Trophoblast cell (in vitro differentiated cells and primary cell): ENCODE results near the gene HIVEP3.

Experiments used
- DNase-seq, 2 donors: peaks; one replicate each; pipeline ENCODE4 v3.0.0-alpha.2; 2016
- H2AFZ ChIP-seq: 2 replicates; pipeline ENCODE4 v1.6.1; 2013; ENCODE audit warnings: low read length, moderate library complexity, mild to moderate bottlenecking; ENCODE audit not compliant: insufficient read depth, poor library complexity
- H2AK5ac ChIP-seq: 2 replicates; pipeline ENCODE4 v1.6.1; 2013; ENCODE audit warnings: mild to moderate bottlenecking, low read length
- H2BK120ac ChIP-seq: 2 replicates; pipeline ENCODE4 v1.6.1; 2013; ENCODE audit warnings: low read length, mild to moderate bottlenecking, moderate library complexity; ENCODE audit not compliant: insufficient read depth, poor library complexity
- H2BK12ac ChIP-seq: 2 replicates; pipeline ENCODE4 v1.6.1; 2013; ENCODE audit warnings: mild to moderate bottlenecking, low read length, moderate library complexity
- H2BK5ac ChIP-seq: 2 replicates; pipeline ENCODE4 v1.6.1; 2013; ENCODE audit warnings: low read length, low read depth, moderate library complexity, mild to moderate bottlenecking; ENCODE audit not compliant: poor library complexity
- H3K14ac ChIP-seq: 2 replicates; pipeline ENCODE4 v1.6.1; 2013; ENCODE audit warnings: mild to moderate bottlenecking, low read length
- H3K18ac ChIP-seq: 2 replicates; pipeline ENCODE4 v1.6.1; 2013; ENCODE audit warnings: mild to moderate bottlenecking, low read length
- H3K23ac ChIP-seq: 2 replicates; pipeline ENCODE4 v1.6.1; 2013; ENCODE audit warnings: low read length
- H3K27ac ChIP-seq: 2 replicates; pipeline ENCODE4 v1.5.1; 2013; ENCODE audit warnings: low read depth, mild to moderate bottlenecking, inconsistent platforms, low read length, moderate library complexity
- H3K27me3 ChIP-seq: 2 replicates; pipeline ENCODE4 v1.6.1; 2013; ENCODE audit warnings: inconsistent platforms, mild to moderate bottlenecking, low read length, moderate library complexity; ENCODE audit not compliant: insufficient read depth
- H3K36me3 ChIP-seq, 2 experiments: 1 replicate in 1 of 2; 2 replicates in 1 of 2; pipeline ENCODE4 v1.6.1; 2013; ENCODE audit warnings: low read length in 2 of 2, mild to moderate bottlenecking in 2 of 2, moderate library complexity in 1 of 2; ENCODE audit not compliant: insufficient read depth in 2 of 2, control insufficient read depth in 1 of 2
- H3K4ac ChIP-seq: 2 replicates; pipeline ENCODE4 v1.6.1; 2013; ENCODE audit warnings: low read depth, mild to moderate bottlenecking, low read length, moderate library complexity
- H3K4me1 ChIP-seq, 2 experiments: 1 replicate in 1 of 2; 2 replicates in 1 of 2; pipeline ENCODE4 v1.6.1; 2013; ENCODE audit warnings: low read length in 2 of 2, mild to moderate bottlenecking in 2 of 2, moderate library complexity in 1 of 2; ENCODE audit not compliant: insufficient read depth in 2 of 2, control insufficient read depth in 1 of 2
- H3K4me2 ChIP-seq: 2 replicates; pipeline ENCODE4 v1.6.1; 2013; ENCODE audit warnings: inconsistent platforms, mild to moderate bottlenecking, low read length, moderate library complexity
- H3K4me3 ChIP-seq: 2 replicates; pipeline ENCODE4 v1.5.1; 2013; ENCODE audit warnings: mild to moderate bottlenecking, low read depth, low read length, inconsistent platforms
- H3K79me1 ChIP-seq: one replicate; pipeline ENCODE4 v1.6.1; 2013; ENCODE audit warnings: low read length
- H3K79me2 ChIP-seq: 2 replicates; pipeline ENCODE4 v1.6.1; 2013; ENCODE audit warnings: low read length, mild to moderate bottlenecking; ENCODE audit not compliant: control insufficient read depth, insufficient read depth, poor library complexity
- H3K9ac ChIP-seq: 2 replicates; pipeline ENCODE4 v1.6.1; 2013; ENCODE audit warnings: mild to moderate bottlenecking, low read length
- H3K9me3 ChIP-seq: 2 replicates; pipeline ENCODE4 v1.6.1; 2013; ENCODE audit warnings: low read depth, mild to moderate bottlenecking, control low read depth, inconsistent platforms, low read length; ENCODE audit not compliant: insufficient read depth
- H4K12ac ChIP-seq: 2 replicates; pipeline ENCODE4 v1.6.1; 2013; ENCODE audit warnings: low read depth, mild to moderate bottlenecking, low read length, moderate library complexity
- H4K8ac ChIP-seq: 2 replicates; pipeline ENCODE4 v1.6.1; 2013; ENCODE audit warnings: low read depth, mild to moderate bottlenecking, low read length, moderate library complexity
- H4K91ac ChIP-seq: one replicate; pipeline ENCODE4 v1.6.1; 2013; ENCODE audit warnings: low read depth, mild to moderate bottlenecking, low read length, moderate library complexity
- WGBS: extraction: QIAGEN DNeasy Blood & Tissue Kit; methylation state at CpG from one replicate; pipeline ENCODE4 v1.1.7; 2013; ENCODE audit warnings: missing lambda C conversion rate; ENCODE audit not compliant: insufficient read length, insufficient coverage; ENCODE audit errors: extremely low coverage; 5-methylcytosine and 5-hydroxymethylcytosine counted together

Gene HIVEP3

GRCh38 chr1:41749991-41750745, 168.6 kb downstream of the HIVEP3 start:
- Histone ChIP-seq H3K4ac (no peak overlapping the region), H3K27me3 (no peaks in the 10 kb centered on the region), H2AFZ (no peak overlapping the region), H2AK5ac (no peak overlapping the region), H3K36me3 (no peaks in the 10 kb centered on the region), H3K14ac (no peak overlapping the region), H3K9ac (no peak overlapping the region), H3K79me1 (no peaks in the 10 kb centered on the region), H2BK120ac (no peak overlapping the region), H3K4me1 (no peaks in the 10 kb centered on the region), H4K12ac (no peak overlapping the region), H3K79me2 (no peaks in the 10 kb centered on the region), H2BK5ac (no peak overlapping the region), H4K91ac (no peak overlapping the region), H3K9me3 (no peaks in the 10 kb centered on the region), H3K4me2 (no peak overlapping the region), H2BK12ac (no peak overlapping the region), H3K23ac (no peak overlapping the region), H3K4me3 (no peak overlapping the region), H3K27ac (no peak overlapping the region), H3K18ac (no peak overlapping the region), H4K8ac (no peak overlapping the region)
- no CpG with 5 or more reads among the region's 11 CpGs for WGBS
- no peak for DNase-seq

GRCh38 chr1:41745022-41745421, 173.7 kb downstream of the HIVEP3 start:
- H2BK12ac ChIP-seq: no peak overlapping the region
- no peak overlapping the region for H3K9ac ChIP-seq
- no peak overlapping the region for H2BK120ac ChIP-seq
- no peak overlapping the region for H3K27ac ChIP-seq
- H4K8ac ChIP-seq: no peak overlapping the region
- no peaks in the 10 kb centered on the region for H3K27me3 ChIP-seq
- WGBS: no CpG with 5 or more reads among the region's 2 CpGs
- no peak overlapping the region for H4K12ac ChIP-seq
- peaks cover 2% of the 10 kb centered on the region for H3K9me3 ChIP-seq
- H2AK5ac ChIP-seq: no peak overlapping the region
- H3K23ac ChIP-seq: no peak overlapping the region
- H3K36me3 ChIP-seq: no peaks in the 10 kb centered on the region
- DNase-seq: no peak
- H3K79me2 ChIP-seq: no peaks in the 10 kb centered on the region
- H2AFZ ChIP-seq: no peak overlapping the region
- no peaks in the 10 kb centered on the region for H3K4me1 ChIP-seq
- no peak overlapping the region for H2BK5ac ChIP-seq
- no peak overlapping the region for H3K4me3 ChIP-seq
- H4K91ac ChIP-seq: no peak overlapping the region
- no peak overlapping the region for H3K4ac ChIP-seq
- H3K18ac ChIP-seq: no peak overlapping the region
- no peak overlapping the region for H3K4me2 ChIP-seq
- no peak overlapping the region for H3K14ac ChIP-seq
- H3K79me1 ChIP-seq: no peaks in the 10 kb centered on the region

- Histone ChIP-seq H2BK120ac (no peak overlapping the region), H3K18ac (no peak overlapping the region), H4K91ac (no peak overlapping the region), H3K23ac (no peak overlapping the region), H3K9ac (no peak overlapping the region), H3K9me3 (peaks cover 2% of the 10 kb centered on the region), H3K36me3 (no peaks in the 10 kb centered on the region), H2AK5ac (no peak overlapping the region), H2AFZ (no peak overlapping the region), H2BK12ac (no peak overlapping the region), H4K12ac (no peak overlapping the region), H4K8ac (no peak overlapping the region), H3K4me1 (no peaks in the 10 kb centered on the region), H3K79me2 (no peaks in the 10 kb centered on the region), H3K27ac (no peak overlapping the region), H3K4me3 (no peak overlapping the region), H2BK5ac (no peak overlapping the region), H3K4me2 (no peak overlapping the region), H3K27me3 (no peaks in the 10 kb centered on the region), H3K4ac (no peak overlapping the region), H3K79me1 (no peaks in the 10 kb centered on the region), H3K14ac (no peak overlapping the region)
- no peak for DNase-seq
- no CpG with 5 or more reads among the region's 3 CpGs for WGBS
Observed at GRCh38 chr1:41743366-41743765, 175.4 kb downstream of the HIVEP3 start.

- no peak for DNase-seq
- Histone ChIP-seq H3K18ac (no peak overlapping the region), H2BK12ac (no peak overlapping the region), H2BK120ac (no peak overlapping the region), H3K23ac (no peak overlapping the region), H4K91ac (no peak overlapping the region), H3K27ac (no peak overlapping the region), H4K12ac (no peak overlapping the region), H3K27me3 (no peaks in the 10 kb centered on the region), H4K8ac (no peak overlapping the region), H3K79me1 (no peaks in the 10 kb centered on the region), H2AK5ac (no peak overlapping the region), H3K9me3 (peaks cover 2% of the 10 kb centered on the region), H3K4ac (no peak overlapping the region), H3K4me2 (no peak overlapping the region), H2AFZ (no peak overlapping the region), H3K36me3 (no peaks in the 10 kb centered on the region), H3K14ac (no peak overlapping the region), H3K79me2 (no peaks in the 10 kb centered on the region), H3K9ac (no peak overlapping the region), H3K4me3 (no peak overlapping the region), H2BK5ac (no peak overlapping the region), H3K4me1 (no peaks in the 10 kb centered on the region)
- no CpG with 5 or more reads among the region's 5 CpGs for WGBS
Observed at GRCh38 chr1:41742219-41742618, 176.5 kb downstream of the HIVEP3 start.
